COR-L47 (cell line): ENCODE measurements around the gene RGS7.

Experiments
- DNase-seq: peaks from one replicate; lab custom pipeline; 2025; lab: John Stamatoyannopoulos, UW

RGS7 gene

GRCh38 chr1:240831191-240831631 is 525.8 kb downstream of the RGS7 start:
- DNase-seq, result no peak

DNA sequence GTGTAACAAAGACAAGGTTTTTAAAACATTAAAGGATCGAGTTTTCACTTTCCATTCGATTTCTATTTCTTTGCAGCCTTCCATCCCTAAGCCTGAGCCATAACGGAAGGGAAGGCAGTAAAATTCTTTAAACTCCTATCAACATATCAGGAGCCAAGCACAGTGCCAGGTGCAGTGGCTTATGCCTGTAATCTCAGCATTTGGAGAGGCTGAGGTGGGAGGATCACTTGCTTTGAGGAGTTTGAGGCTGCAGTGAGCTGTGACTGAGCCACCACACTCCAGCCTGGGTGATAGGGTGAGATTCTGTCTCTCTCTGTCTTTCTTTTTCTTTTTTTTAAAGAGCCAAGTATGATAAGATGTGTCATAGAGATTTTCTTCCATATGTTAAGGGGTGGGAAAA is 527.5 kb downstream of the RGS7 start:
- no peak for DNase-seq

- no peak for DNase-seq
Measured at GRCh38 chr1:240827786-240828185, 529.2 kb downstream of the RGS7 start.

DNA sequence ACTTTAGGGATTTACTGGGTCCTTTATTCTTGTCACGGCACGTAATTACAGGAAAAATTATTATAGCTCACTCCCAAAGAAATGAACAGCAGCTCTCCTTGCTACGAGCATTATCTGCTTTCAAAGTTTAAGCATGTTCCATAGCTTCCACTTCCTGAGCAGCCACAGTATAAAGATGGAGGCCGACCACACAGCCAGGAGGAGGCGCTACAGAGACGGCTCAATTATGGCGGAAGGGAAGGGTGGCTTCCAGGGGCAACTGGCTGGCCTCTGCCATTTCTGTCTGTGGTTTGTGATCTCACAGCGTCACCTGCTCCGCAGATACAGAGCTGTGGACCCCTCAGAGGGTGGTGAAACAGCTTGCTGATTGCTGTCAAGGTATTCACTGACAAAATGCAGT is 532.8 kb downstream of the RGS7 start:
- no peak for DNase-seq

DNA sequence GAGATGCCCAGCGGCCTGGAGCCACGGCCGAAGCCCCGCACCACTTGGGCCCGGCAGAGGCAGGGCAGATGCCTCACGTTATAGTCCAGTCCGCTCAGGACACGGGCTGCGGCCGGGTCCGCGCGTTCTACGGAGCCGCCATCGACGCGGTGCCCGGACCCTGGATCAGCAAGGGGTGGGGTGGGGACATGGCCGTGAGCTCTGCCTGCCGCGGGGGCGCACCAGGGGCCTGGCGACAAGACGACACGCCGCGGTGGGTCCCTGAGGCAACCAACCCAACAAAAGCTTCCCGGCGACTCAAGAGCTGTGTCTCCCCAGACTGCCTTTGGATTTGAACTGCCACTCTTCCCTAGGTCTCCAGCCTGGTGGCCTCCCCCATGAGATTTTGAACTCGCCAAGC is 533.6 kb downstream of the RGS7 start:
- DNase-seq, result no peak

DNA sequence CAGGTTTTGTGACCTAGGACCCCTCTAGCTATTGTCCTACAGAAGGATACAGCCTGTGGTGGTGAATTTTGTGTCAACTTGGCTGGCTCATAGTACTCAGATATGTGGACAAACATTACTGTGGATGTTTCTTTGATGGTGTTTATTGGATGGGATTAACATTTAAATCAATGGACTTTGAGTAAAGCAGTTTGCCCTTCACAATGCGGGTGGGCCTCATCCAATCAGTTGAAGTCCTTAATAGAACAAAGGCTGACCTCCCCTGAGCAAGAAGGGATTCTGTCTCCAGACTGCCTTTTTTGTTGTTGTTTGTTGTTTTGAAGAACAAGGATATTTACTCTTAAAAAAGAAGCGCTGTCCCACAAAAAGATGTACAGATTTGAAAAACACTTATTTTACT is 535.1 kb downstream of the RGS7 start:
- no peak for DNase-seq

GRCh38 chr1:240820816-240821215 is 536.2 kb downstream of the RGS7 start:
- DNase-seq, result no peak

DNA sequence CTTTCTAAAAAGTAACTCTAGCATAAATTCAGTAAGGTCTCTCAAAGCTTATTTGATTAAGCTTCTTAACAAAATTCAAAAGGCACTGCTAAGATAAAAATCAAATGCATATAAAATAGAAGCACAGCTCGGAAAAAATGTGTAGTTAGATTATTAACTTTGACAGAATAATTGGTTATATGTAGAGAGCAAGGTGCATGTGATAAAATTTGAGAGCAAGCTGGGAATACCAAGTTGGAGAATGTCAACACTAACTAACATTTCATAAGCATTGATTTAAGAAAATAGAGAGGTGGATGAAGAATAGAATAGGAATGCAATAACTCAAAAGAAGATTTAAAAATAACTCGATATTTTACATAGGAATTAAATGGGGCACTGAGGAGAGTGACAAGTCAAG is 540.5 kb downstream of the RGS7 start:
- no peak for DNase-seq

- no peak for DNase-seq
Measured at GRCh38 chr1:240813720-240814119, 543.3 kb downstream of the RGS7 start.

GRCh38 chr1:240811256-240811655 is 545.7 kb downstream of the RGS7 start:
- no peak for DNase-seq

- no peak for DNase-seq
Measured at GRCh38 chr1:240808381-240808780, 548.6 kb downstream of the RGS7 start.

- no peak for DNase-seq
Measured at GRCh38 chr1:240806200-240806745, 550.7 kb downstream of the RGS7 start.

DNA sequence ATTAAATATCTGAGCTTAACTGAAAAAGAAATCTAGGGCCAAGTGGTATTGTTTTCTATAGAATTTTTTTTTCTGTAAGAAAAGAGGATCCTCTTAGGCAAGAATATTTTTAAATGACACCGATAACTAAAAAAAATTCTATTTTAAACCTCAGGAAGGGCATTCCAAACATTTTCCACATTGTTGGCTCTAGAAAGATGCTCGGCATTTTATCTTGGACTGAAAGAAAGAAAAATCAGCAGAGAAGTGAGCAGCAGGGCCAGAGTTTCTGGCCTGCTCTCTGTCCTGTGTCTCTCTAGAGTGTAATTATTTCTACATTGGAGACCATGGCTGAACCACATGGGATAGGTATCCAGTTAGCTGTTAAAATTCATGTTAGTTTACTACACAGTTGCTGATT is 552.5 kb downstream of the RGS7 start:
- no peak for DNase-seq

DNA sequence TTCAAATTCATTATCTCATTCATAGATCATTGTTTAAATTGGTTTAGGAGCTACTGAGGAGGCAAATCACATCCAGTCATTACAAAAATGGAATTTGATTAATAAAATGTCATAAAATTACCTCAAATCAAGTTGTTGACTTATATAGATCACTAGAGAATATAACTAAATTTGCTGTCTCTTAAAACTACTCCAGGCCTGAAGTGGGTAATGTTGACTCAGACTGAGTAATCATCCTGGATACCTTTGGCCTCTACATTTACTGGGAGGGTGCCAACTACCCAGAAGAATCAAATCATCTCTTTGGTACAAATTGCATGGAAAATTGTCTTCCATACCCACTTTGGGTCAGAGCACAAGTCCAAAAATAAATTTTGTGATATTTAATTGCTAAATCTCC is 553.9 kb downstream of the RGS7 start:
- DNase-seq, result no peak

DNA sequence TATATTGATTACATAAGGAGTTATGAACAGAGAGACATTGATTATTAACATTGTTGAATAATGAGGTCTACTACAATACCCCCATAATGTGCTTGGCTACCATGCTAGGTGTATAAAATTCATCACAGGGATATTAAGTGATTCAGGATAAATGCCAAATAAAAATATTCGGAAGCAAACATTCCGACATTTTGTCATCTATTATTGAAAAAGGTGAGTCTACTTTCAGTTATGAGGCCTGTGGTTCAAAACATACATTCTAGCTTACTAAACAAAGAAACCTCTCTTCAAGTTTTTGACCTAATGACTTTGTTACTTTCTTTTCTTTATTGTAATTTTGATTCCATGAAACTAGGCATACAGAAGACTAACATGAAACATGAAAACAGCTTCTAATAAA is 554.7 kb downstream of the RGS7 start:
- DNase-seq, result no peak

DNA sequence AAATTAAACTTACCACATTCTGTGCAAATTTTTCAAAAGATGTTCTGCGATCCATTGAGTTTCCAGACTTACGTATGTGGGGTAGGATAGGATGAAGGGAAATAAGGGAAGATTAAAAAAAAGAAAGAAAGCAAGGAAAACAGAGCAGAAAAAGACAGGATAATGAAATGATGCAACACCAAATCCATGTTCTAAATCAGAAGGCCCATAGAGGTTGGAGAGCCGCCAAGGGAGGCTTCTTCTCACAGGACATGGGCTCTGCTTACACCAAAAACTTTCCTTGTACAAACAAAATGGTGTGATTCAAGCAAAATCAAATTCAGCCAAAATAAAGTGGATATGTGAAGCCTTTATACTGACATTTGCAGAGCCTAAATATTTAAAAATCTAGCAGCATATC is 555.6 kb downstream of the RGS7 start:
- DNase-seq, result no peak

GRCh38 chr1:240800291-240800690 is 556.7 kb downstream of the RGS7 start:
- no peak for DNase-seq

DNA sequence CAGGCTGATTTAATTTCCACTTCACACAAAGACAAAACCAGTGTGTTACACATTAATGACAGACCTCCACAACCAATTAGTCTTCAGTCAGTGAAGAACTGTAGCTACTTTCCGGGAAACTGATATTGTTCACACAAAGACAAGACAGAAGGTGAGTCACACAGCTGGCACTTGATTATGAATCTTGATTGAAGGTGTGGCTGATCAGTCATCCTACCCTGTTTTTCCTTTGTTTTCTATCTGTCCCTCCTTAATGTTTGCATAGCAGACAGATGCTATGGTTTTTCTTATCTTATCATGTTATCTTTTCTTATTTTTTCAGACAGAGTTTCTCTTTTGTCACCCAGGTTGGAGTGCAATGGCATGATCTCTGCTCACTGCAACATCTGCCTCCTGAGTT is 560.0 kb downstream of the RGS7 start:
- peak; percentile 1 for DNase-seq

DNA sequence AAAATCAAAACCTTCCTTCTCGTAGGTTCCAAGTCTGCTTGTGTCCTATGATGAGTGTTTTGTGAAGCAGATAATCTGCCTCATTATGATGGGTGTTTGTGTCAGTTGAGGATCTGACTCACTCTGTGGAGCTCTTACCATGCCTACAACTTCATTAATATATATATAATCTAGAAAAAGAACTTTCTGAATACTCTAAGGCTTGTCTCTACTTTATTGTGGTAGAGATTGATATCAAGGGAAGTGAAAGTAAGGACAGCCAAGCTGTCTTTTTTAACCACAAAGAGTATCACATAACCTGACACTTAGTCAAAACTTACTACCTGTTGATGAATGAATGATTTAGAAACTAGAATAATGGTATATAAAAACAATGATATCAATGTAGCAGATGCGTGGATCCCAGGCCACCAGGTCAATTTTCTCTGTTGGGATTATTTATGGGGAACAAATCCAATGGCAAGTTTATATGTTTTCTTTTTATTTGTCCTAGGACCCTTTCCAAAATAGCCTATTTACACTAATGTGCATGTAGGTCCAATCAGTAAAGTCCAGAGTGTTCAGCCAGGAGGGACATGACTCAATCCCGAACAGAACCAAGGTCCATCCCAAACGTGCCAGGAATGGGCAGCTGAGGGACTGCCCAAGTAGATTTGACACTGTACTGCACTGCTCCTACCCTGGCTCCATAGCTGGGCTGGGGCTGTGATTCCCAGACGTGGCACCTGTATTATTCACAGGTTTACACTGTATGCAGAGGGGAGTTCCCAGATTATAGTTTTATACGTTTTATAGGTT is 562.8 kb downstream of the RGS7 start:
- no peak for DNase-seq

- DNase-seq, result no peak
Measured at GRCh38 chr1:240792915-240793529, 564.0 kb downstream of the RGS7 start.

GRCh38 chr1:240790856-240791255 is 566.1 kb downstream of the RGS7 start:
- no peak for DNase-seq

GRCh38 chr1:240786880-240787279 is 570.1 kb downstream of the RGS7 start:
- DNase-seq, result no peak

DNA sequence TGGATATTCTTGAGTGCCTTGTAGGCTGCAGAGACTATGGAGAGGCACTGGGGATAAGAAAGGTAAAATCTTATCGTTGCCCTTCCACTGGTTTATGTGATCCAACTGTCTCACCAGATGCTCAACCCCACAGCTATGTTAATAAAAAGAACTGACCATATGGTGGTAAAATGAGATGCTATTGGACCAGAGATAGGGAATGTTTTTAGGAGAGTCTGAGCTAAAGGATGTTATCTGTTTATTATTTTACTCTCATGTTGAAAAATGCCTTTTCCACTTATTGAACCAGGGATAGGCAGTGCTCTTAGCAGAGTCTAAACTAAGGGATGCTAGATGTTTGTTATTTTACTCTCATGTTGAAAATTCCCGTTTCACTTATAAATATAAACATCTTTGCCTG is 572.2 kb downstream of the RGS7 start:
- no peak for DNase-seq

DNA sequence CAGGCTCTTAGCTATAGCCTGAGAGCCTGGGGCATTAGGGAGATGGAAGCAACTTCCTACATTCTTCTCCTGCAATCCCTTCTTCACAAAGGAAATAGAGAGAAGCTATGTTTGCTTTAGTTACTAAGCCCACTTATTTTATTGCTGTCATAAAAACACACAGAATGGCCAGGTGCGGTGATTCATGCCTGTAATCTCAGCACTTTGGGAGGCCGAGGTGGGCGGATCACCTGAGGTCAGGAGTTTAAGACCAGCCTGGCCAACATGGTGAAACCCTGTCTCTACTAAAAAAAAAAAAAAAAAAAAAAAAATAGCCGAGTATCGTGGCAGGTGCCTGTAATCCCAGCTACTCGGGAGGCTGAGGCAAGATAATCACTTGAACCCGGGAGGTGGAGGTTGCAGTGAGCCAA is 573.3 kb downstream of the RGS7 start:
- DNase-seq, result peak; percentile 13
